GM12891 (cell line): ENCODE measurements around the gene RALB.

Source experiments
- PAX5 ChIP-seq: IDR thresholded peaks from 2 replicates; pipeline ENCODE4 v1.6.1; 2011; ENCODE audit warnings: low read length, moderate library complexity, mild to moderate bottlenecking; ENCODE audit not compliant: insufficient read depth, severe bottlenecking
- POLR2A ChIP-seq: IDR thresholded peaks from 2 replicates; pipeline ENCODE4 v1.6.1; 2011; ENCODE audit warnings: low read depth, low read length, control low read depth
- POLR2AphosphoS5 ChIP-seq: IDR thresholded peaks from 2 replicates; pipeline ENCODE4 v1.6.1; 2011; ENCODE audit warnings: low read depth, low read length, control low read depth
- POU2F2 ChIP-seq: IDR thresholded peaks from 2 replicates; pipeline ENCODE4 v1.6.1; 2011; ENCODE audit warnings: low read depth, mild to moderate bottlenecking, control low read depth, low read length, moderate library complexity
- SPI1 ChIP-seq: IDR thresholded peaks from 2 replicates; pipeline ENCODE4 v1.6.1; 2011; ENCODE audit warnings: low read depth, low read length, control low read depth
- TAF1 ChIP-seq: IDR thresholded peaks from 2 replicates; pipeline ENCODE4 v1.6.1; 2011; ENCODE audit warnings: low read depth, low read length, control low read depth

DNA sequence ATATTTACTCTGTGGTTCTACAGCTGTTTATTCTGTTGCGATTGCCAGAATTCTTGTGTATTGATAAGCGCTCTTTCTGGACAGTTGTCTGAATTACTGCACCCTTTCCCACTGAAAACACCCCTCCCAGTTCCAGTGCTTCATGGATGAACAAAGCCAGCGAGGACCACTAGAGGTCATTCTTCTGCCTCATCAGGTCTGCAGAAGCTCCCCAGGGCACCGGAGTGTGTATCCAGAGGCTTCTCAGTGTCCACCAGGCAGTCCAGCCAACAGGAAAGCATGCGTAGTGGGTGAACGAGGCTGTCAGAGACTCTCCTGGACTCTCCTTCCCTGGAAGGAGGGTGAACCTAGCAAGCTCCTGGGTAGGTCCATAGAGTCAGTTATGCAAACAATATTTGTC is 52.6 kb downstream of the RALB start:
- TF ChIP-seq POLR2AphosphoS5 (no peak), POLR2A (no peak), PAX5 (no peak), POU2F2 (no peak), SPI1 (no peak), TAF1 (no peak)
